NCI-H1930 (cell line): ENCODE measurements around the gene ITGA1.

Source experiments
- DNase-seq, 2 experiments: peaks; one replicate each; lab custom pipeline; 2025; lab: John Stamatoyannopoulos, UW

Gene ITGA1

DNA sequence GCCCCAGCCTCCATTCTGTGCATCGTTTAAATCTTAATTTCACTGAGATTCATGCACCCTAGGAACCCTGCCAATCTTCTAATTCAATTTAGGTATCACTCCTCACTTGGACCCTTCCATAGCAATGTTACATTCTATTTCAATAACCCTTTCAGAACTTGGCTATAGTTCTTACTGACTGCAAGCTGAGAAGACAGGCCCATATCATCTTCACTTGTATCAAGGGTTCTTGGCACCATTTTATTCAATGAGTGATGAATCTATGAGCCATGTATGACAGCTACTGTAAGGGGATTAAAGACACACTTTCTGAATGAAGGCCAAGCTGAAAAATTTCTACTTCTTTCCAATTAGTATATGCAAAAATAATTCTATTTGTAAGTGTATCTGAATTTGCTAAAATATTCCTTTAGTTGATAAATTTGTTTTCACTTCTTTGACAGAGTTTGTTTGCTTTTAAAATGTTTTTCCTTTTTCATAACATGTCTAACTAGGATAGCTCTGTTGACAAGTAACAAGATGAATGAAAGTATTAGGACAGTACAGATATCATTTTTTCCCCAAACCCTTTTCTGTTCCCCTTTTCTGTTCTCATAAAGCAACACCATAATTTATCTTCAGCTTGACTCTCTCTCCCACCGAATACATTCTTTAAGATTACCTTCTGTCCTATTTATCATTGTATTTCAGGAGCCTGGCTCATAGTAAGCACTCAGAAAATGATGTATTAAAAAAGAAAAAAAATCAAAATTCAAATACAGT is 211.0 kb downstream of the ITGA1 start:
- DNase-seq = no peak

DNA sequence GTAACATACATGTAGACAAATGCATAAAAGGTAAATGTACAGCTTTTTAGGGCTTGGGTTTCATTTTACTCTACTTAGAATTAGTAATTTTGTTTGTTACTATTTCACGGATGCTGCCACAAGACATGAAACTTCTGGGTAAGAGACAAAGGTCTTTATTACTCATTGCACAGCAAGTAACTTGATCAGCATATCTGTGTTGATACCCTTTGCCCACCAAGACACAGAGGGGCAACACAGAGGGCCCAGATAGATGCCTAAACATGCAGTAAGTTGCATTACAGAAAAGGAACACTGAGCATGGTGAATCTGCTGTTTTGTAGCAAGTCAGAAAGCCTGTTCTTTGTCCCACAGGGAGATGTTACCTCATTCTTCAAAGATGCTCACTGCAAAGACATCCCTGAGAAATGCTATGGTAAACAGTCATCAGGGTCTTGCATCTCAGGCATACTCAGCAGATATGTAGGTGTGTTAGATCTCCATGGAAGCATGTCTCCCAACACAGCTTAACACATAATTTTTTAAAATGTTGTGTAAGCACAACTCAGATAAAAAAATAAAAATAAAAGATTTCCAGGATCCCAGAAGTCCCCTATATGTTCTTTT is 211.7 kb downstream of the ITGA1 start:
- DNase-seq = no peak

DNA sequence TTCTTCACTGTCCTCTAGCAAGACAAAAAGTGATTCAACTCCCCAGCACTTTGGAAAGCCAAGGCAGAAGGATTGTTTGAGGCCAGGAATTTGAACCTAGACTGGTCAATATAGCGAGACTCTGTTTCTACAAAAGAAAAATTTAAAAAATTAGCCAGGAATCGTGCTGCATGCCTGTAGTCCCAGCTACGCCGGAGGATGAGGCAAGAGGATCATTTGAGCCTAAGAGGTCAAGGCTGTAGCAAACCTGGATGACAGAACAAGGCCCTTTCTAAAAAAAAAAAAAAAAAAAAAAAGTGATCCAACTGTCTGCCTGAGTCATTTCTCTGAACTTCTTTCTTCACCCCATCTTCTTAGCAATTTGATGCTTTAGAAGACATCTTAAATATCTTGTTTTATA is 213.8 kb downstream of the ITGA1 start:
- DNase-seq = no peak

GRCh38 chr5:53002491-53002890 is 214.8 kb downstream of the ITGA1 start:
- DNase-seq = no peak

DNA sequence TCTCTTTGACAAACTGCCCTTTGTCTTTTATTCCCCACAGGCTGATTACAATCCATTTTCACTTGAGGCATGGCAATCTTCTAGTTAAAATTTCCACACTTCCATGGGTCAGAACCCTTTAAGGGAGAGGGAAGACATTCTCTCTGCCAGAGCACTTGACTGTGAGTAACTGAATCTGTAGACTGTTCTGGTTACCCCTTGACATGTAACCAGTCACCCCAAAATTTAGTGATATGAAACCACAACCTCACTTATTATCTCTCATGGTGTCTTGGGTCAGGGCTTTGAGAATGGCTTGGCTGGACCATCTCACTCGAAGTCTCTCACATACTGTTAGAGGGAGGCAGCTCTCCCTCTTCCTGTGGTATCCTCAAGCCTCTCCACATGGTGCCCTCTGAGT is 215.4 kb downstream of the ITGA1 start:
- DNase-seq = no peak

- DNase-seq = no peak
Measured at GRCh38 chr5:53006911-53007890, 219.5 kb downstream of the ITGA1 start.

GRCh38 chr5:53008751-53009150 is 221.0 kb downstream of the ITGA1 start:
- DNase-seq = no peak
